GM18511 (cell line): Measurements from ENCODE around the gene SPDL1.
A peak's percentile ranks its signal among the peaks of the same experiment; 100 is the strongest.

Experiments
- ATAC-seq: cut with Tn5 transposase; IDR thresholded peaks from one replicate; pipeline ENCODE4 v1.9.1; 2021; ENCODE audit warnings: mild to moderate bottlenecking, moderate library complexity; ENCODE audit not compliant: unreplicated experiment

SPDL1 gene

DNA sequence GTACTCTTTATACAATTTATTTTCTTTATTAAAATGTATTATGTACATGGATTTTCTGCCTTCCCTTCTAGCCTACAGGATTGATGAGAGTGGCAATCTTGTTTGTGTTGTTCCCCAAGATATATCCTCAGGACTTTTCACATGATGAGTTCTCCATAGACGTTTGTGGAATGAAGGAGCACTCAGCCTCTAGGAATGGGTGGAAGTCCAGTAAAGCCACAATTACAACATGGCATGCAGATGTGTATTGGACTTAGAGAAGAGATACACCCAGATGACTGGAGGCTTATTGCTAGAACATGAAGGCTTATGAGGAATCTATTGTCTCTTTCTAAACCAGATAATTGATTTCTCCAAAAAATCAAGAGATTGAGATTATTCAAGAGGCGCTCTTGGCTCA is 45.3 kb downstream of the SPDL1 start:
- ATAC-seq: no peak

GRCh38 chr5:169629847-169630548 is 46.4 kb downstream of the SPDL1 start:
- no peak for ATAC-seq

DNA sequence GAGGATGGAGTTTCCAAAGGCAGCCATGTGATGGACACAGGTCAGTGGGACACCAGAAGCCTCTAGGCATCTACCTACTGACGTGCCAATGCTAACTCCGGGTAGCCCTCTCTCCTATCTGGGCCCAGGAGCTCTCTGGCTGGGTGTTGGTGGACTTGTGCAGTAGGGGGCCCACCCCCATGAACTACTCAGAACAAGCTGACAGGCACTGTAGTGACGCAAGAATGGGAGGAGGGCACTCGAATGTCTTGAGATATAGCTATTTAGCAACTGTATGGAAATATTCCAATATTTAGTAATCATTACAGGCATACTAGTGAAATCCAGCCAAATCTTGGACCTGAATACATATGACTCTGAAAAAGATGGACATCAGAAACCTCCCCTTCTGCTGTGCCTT is 47.8 kb downstream of the SPDL1 start:
- ATAC-seq: no peak

DNA sequence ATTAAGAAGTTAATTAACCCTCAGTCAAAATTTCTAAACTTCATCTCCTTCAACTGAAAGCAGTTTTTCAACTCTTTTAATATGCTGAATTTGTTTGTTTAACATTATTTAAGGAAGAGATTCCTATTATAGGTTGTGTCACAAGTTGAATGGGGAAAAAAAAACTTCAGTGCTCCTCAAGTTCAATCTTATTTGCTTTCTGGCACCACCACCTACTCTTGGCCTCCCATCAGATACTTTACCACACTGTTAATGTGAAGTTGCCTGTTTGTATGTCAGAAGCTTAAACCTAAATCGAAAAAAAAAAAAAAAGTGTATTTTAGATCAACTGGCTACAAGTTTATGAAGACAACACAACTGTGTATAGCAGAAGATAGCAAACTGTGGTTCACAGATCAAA is 49.4 kb downstream of the SPDL1 start:
- ATAC-seq: no peak

GRCh38 chr5:169634606-169635005 is 51.0 kb downstream of the SPDL1 start:
- no peak for ATAC-seq

DNA sequence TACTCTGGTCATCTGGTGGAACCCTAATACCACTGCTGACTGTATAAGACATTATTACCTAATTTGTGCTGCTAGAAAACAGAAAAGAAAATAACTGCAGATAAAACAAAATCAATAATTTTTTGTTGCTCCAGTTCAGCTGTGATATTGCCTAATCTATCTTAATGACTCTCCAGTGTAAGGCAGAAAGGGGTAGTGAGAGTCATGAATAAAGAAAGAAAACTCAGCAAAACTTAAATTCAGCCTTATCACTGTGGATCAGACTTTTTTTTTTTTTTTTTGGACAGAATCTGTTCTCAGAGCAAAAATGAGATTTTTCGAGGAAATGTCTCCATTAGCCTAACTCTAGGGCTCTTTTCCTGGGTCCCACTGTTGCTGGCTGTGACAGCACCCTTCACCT is 52.4 kb downstream of the SPDL1 start:
- no peak for ATAC-seq

GRCh38 chr5:169636477-169637084 is 53.0 kb downstream of the SPDL1 start:
- ATAC-seq: no peak

DNA sequence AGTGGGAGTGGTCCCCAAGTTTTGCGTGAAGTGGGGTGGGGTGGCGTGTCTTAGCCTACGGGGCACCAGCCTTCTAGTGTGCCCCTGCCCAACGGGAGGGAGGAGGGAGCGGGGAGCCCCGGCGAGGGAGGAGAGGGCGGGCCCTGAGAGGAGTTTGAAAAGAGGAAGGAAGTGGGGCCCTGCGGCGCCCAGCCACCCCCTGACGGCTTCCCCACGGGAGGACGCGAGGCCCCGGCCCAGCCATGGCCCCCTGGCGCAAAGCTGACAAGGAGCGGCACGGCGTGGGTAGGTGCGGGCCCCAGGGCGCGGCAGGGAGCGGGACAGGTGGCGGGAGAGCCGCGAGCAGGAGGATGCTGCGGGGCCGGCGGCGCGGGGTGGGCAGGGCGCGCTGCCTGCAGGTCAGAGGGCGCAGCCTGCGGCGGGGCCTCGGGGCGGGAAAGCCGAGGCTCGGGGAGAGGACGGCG is 53.5 kb downstream of the SPDL1 start, which contains the start of gene DOCK2:
Gene DOCK2, plus strand, starts transcription at position 191 of the 464 bp plus-strand sequence. Its CDS starts 52 bp downstream, at position 243.
- peak; percentile 93 for ATAC-seq

DNA sequence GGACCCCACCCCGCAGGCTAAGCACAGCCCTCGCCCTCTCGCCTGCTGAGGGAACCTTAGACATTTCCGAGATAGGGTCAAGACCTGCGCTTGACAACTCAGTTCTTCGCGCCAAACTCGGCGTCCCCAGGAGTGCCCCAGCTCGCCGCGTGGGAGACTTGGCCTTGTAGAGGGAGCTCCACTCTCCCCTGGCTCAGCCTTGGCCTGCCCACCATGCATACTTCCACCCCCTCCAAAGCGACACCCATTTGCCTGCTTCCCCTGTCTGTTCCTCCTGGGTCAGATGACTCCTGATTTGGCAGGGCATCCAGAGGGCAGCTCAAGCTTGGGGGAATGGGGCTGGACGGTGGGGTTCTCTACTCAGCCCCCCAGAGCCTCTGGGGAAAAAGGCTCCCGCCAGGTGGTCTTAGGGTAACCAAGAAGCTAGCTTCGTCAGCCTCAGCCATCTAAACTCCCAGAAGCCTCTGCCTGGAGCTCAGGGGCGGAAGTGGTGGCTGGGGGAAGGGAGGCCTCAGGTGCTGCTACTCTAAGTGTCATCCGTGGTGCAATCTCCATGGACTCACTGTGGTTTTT is 54.1 kb downstream of the SPDL1 start:
- peak; percentile 73 for ATAC-seq

DNA sequence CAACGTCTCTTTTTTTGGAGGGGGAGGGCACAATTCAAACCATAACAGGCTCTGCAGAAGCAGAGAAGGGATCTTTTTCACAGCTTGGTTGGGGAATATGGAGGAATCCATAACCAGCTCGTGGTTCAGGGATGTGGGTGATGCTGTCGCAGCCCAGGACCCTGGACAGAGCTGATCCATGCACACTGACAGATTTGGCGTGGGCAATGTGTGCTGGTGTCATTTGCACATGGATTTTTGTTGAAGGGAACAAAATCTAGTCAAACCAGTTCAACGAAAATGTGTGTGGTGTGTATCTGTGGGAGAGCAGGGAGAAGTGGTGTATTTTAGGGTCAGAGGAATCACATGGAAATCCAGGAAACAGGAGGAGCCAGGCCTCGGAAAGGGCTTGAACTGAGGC is 57.7 kb downstream of the SPDL1 start:
- ATAC-seq: no peak

GRCh38 chr5:169646856-169647255 is 63.3 kb downstream of the SPDL1 start:
- ATAC-seq: no peak

DNA sequence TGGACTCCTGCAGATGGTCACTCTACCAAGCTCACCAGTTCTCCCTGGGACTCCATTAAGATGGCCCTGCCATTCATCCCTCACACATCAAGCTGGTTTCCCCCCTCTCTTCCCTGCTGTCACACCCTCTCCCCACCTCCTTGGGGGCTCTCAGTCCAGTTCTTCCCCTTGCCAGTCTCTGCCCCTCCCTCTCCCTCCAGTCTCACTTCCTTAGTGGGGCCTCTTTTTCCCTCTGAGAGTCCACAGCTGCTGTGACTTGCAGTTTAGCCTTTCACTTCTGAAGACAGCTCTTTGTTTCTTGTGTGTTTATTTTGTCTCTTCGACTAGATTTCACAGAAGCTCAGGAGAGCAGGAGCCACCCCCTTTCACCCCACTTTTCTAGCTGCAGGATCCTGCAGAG is 64.0 kb downstream of the SPDL1 start:
- ATAC-seq: peak; percentile 49

DNA sequence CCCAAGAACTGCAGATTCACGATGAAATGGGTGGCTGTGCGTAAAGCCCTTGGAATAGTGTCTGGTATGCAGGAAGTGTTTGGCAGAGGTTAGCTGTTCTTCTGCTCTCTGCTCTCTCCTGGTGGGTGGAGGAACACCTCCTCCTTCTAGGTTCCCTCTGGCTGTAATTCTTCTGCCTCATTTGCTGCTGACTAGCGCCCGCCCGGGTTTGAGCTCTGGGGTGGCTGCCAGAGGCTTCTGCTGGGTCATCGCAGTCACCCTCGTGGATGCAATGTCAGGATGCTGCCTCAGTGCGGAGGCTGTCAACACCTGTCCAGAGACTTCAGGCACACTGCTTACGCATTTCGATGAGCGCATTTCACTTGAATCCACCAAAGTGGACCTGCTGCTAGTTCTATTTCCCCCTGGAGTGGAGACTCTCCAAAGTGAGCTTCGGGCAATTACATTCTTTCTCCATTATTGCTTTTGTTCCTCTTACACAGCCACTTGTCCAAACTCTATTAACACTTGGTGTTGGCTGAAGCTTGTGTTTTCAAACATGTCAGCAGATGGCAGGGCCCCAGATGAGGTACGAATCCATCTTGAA is 65.2 kb downstream of the SPDL1 start:
- no peak for ATAC-seq

- no peak for ATAC-seq
These were observed 65.9 kb downstream of the SPDL1 start for GRCh38 chr5:169649486-169649885.

GRCh38 chr5:169650701-169651331 is 67.2 kb downstream of the SPDL1 start:
- ATAC-seq: peak; percentile 67

DNA sequence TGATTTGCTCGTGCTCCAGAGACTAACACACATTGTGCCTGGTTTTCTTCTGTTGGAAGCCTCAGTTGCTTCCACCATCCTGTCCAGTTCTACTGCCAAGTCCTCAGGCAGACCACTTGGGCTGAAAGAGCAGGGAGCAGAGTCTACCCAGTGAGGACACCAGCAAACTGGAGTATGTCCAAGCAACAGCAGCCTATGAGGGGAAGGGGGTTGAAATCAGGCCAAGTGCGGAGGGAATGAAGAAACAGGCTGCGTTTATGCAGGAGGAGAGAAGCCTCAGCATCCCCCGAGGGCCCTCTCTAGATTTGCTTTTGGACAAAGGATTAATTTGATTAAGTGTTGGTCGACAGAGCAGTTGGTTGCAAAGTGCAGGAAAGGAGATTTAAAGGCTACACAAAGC is 68.0 kb downstream of the SPDL1 start:
- ATAC-seq: no peak

DNA sequence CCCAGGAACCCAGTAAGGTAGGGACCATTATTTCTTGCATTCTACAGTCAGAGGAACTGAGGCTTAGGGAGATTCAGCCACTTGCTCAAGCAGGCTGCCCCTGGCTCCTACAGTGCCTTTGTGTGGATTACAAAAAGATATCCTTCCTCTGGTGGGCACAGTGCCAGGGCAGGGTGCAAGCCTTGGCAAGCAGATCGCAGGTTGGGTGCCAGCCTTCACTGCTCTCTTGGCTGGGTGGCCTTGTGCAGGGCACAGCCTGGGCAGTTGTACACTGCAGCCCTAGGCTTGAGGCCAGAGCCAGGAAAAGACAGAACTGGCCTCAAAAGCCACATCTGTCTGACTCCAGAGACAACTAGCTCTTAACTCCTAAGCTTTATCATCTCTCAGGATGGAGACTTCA is 68.5 kb downstream of the SPDL1 start:
- no peak for ATAC-seq

- ATAC-seq: no peak
These were observed 69.5 kb downstream of the SPDL1 start for GRCh38 chr5:169653091-169653490.
